Measurements from ENCODE around the gene MYEOV. TPM values are rescaled to one million over a fixed set of nuclear protein-coding genes. Genes with fewer than 3 reads are reported as not detected.

MYEOV gene
- total RNA-seq, 3 donors from 2014 or later, result 2.8 to 7.5 (median 6.2) TPM

- no peaks in the 10 kb centered on the region for H3K4me1 ChIP-seq (ENCODE audit: low read depth)
- no peaks in the 10 kb centered on the region for H3K36me3 ChIP-seq (ENCODE audit: low read depth)
- ATAC-seq (no peak), DNase-seq (no peak)
- no peaks in the 10 kb centered on the region for H3K9me3 ChIP-seq
- intact Hi-C loops (cut with DNase I, micrococcal nuclease), result no loop called here
- TF ChIP-seq CTCF (IDR thresholded peaks at IDR 0.05), result no peak
- no peak overlapping the region for H3K4me3 ChIP-seq
Observed at GRCh38 chr11:69261116-69261515, 32.8 kb upstream of the MYEOV start.

- TF ChIP-seq CTCF (IDR thresholded peaks at IDR 0.05), result no peak
- DNase-seq (no peak), ATAC-seq (no peak)
- Histone ChIP-seq H3K4me1 (ENCODE audit: low read depth) (no peaks in the 10 kb centered on the region), H3K9me3 (no peaks in the 10 kb centered on the region), H3K36me3 (ENCODE audit: low read depth) (no peaks in the 10 kb centered on the region), H3K4me3 (no peak overlapping the region)
- intact Hi-C loops (cut with DNase I, micrococcal nuclease), result no loop called here
Observed at GRCh38 chr11:69262918-69263735, 30.8 kb upstream of the MYEOV start.

GRCh38 chr11:69263736-69264052 is 30.3 kb upstream of the MYEOV start:
- DNase-seq (no peak), ATAC-seq (no peak)
- H3K4me3 ChIP-seq, result no peak overlapping the region
- H3K9me3 ChIP-seq, result no peaks in the 10 kb centered on the region
- no peaks in the 10 kb centered on the region for H3K4me1 ChIP-seq (ENCODE audit: low read depth)
- intact Hi-C loops (cut with DNase I, micrococcal nuclease), result no loop called here
- no peaks in the 10 kb centered on the region for H3K36me3 ChIP-seq (ENCODE audit: low read depth)
- no peak for TF ChIP-seq CTCF (IDR thresholded peaks at IDR 0.05)

GRCh38 chr11:69264486-69264885 is 29.5 kb upstream of the MYEOV start:
- intact Hi-C loops (cut with DNase I, micrococcal nuclease), result no loop called here
- no peak overlapping the region for H3K4me3 ChIP-seq
- no peaks in the 10 kb centered on the region for H3K9me3 ChIP-seq
- TF ChIP-seq CTCF (IDR thresholded peaks at IDR 0.05), result no peak
- DNase-seq (no peak), ATAC-seq (no peak)
- H3K36me3 ChIP-seq (ENCODE audit: low read depth), result no peaks in the 10 kb centered on the region
- no peaks in the 10 kb centered on the region for H3K4me1 ChIP-seq (ENCODE audit: low read depth)

GRCh38 chr11:69265210-69265609 is 28.7 kb upstream of the MYEOV start:
- intact Hi-C loops (cut with DNase I, micrococcal nuclease), result no loop called here
- ATAC-seq, result no peak
- TF ChIP-seq CTCF (IDR thresholded peaks at IDR 0.05), result no peak
- H3K9me3 ChIP-seq, result no peaks in the 10 kb centered on the region
- no peaks in the 10 kb centered on the region for H3K36me3 ChIP-seq (ENCODE audit: low read depth)
- H3K4me1 ChIP-seq (ENCODE audit: low read depth), result no peaks in the 10 kb centered on the region
- H3K4me3 ChIP-seq, result no peak overlapping the region
- no peak for DNase-seq

Measured in mucosa of descending colon (tissue), 3 donors.